ENCODE measurements around the gene LCK. TPM values are rescaled to one million over a fixed set of nuclear protein-coding genes. Genes with fewer than 3 reads are reported as not detected.

The LCK gene
- polyA plus RNA-seq, 2 donors, result 2.3 to 2.4 TPM

- Histone ChIP-seq H3K4me3 (ENCODE audit: low read depth in 1 of 2, low read length in 2 of 2) (no peak overlapping the region), H3K9me3 (ENCODE audit: control insufficient read depth in 2 of 2, insufficient read depth in 1 of 2, low read depth in 1 of 2, low read length in 1 of 2) (no peaks in the 10 kb centered on the region), H3K4me1 (ENCODE audit: control insufficient read depth in 2 of 2, insufficient read depth in 2 of 2, low read length in 1 of 2) (peaks cover 6 to 9% of the 10 kb centered on the region in 2 donors), H3K27me3 (ENCODE audit: control insufficient read depth in 1 of 2, insufficient read depth in 2 of 2, low read length in 2 of 2) (no peaks in the 10 kb centered on the region), H3K27ac (ENCODE audit: low read depth in 2 of 2, low read length in 1 of 2) (no peak overlapping the region), H3K36me3 (ENCODE audit: control insufficient read depth in 2 of 2, insufficient read depth in 2 of 2, low read length in 1 of 2) (peaks cover 0 to 1% of the 10 kb centered on the region in 2 donors)
- 39 to 53% methylated on average over 4 of the region's 4 CpGs for WGBS, 2 donors
Observed at GRCh38 chr1:32239337-32239736, 11.7 kb upstream of the LCK start.

- Histone ChIP-seq H3K27me3 (ENCODE audit: control insufficient read depth in 1 of 2, insufficient read depth in 2 of 2, low read length in 2 of 2) (no peaks in the 10 kb centered on the region), H3K27ac (ENCODE audit: low read depth in 2 of 2, low read length in 1 of 2) (peak overlapping the region in 1 of 2 donors; percentile 66), H3K4me1 (ENCODE audit: control insufficient read depth in 2 of 2, insufficient read depth in 2 of 2, low read length in 1 of 2) (peaks cover 6 to 9% of the 10 kb centered on the region in 2 donors), H3K36me3 (ENCODE audit: control insufficient read depth in 2 of 2, insufficient read depth in 2 of 2, low read length in 1 of 2) (no peaks in the 10 kb centered on the region), H3K9me3 (ENCODE audit: control insufficient read depth in 2 of 2, insufficient read depth in 1 of 2, low read depth in 1 of 2, low read length in 1 of 2) (no peaks in the 10 kb centered on the region), H3K4me3 (ENCODE audit: low read depth in 1 of 2, low read length in 2 of 2) (peak overlapping the region; percentile 56 to 60)
- WGBS, 2 donors, result 48 to 51% methylated on average over 20 of the region's 20 CpGs
Observed at GRCh38 chr1:32239790-32240139, 11.3 kb upstream of the LCK start.

GRCh38 chr1:32240140-32240951 is 10.7 kb upstream of the LCK start:
- no peaks in the 10 kb centered on the region for H3K27me3 ChIP-seq (ENCODE audit: control insufficient read depth in 1 of 2, insufficient read depth in 2 of 2, low read length in 2 of 2)
- H3K9me3 ChIP-seq (ENCODE audit: control insufficient read depth in 2 of 2, insufficient read depth in 1 of 2, low read depth in 1 of 2, low read length in 1 of 2), result no peaks in the 10 kb centered on the region
- peaks cover 6 to 9% of the 10 kb centered on the region in 2 donors for H3K4me1 ChIP-seq (ENCODE audit: control insufficient read depth in 2 of 2, insufficient read depth in 2 of 2, low read length in 1 of 2)
- WGBS, 2 donors, result 1 to 2% methylated on average over 56 to 62 of the region's 62 CpGs
- no peaks in the 10 kb centered on the region for H3K36me3 ChIP-seq (ENCODE audit: control insufficient read depth in 2 of 2, insufficient read depth in 2 of 2, low read length in 1 of 2)
- peak overlapping the region; percentile 35 to 66 for H3K27ac ChIP-seq (ENCODE audit: low read depth in 2 of 2, low read length in 1 of 2)
- H3K4me3 ChIP-seq (ENCODE audit: low read depth in 1 of 2, low read length in 2 of 2), result peak overlapping the region; percentile 56 to 60

DNA sequence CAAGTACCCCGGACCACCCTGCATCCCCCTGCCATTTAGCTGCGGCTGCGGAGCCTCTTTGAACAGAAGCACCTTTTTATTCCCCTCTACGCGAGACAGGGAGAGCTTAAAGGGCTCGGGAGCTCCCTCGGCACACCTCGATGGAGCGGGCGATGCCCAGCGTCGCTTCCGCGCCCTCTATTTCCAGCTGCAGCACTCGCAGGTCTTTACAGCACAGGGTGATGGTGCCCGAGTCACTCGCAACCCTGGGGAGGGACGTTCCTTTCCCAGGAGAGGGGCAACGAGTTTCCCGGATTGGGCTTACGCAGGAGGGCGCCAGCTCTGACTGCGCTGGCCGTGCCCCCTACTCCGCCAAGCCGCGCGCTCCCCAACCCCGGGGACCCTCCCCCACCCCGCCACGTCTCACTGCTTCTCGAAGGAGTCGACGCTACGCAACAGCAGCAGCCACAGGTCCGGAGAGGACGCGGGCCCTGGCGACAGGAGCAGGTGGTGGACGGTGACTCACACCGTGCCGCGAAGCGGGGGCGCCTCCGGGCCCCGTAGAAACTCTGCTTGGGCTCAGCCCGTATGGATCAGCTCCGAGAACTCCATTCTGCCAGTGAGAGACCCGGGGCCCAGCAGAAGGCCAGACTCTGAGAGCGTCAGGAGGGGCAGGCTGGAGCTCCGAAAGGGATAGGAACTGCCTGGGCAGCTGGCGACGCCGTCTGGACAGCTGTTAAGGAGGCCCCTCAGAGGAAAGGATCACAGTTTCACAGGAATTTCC is 9.9 kb upstream of the LCK start:
- WGBS, 2 donors, result 1 to 2% methylated on average over 54 to 55 of the region's 55 CpGs
- Histone ChIP-seq H3K4me1 (ENCODE audit: control insufficient read depth in 2 of 2, insufficient read depth in 2 of 2, low read length in 1 of 2) (peaks cover 4 to 9% of the 10 kb centered on the region in 2 donors), H3K4me3 (ENCODE audit: low read depth in 1 of 2, low read length in 2 of 2) (peak overlapping the region; percentile 56 to 60), H3K27me3 (ENCODE audit: control insufficient read depth in 1 of 2, insufficient read depth in 2 of 2, low read length in 2 of 2) (no peaks in the 10 kb centered on the region), H3K36me3 (ENCODE audit: control insufficient read depth in 2 of 2, insufficient read depth in 2 of 2, low read length in 1 of 2) (no peaks in the 10 kb centered on the region), H3K27ac (ENCODE audit: low read depth in 2 of 2, low read length in 1 of 2) (peak overlapping the region; percentile 35 to 66), H3K9me3 (ENCODE audit: control insufficient read depth in 2 of 2, insufficient read depth in 1 of 2, low read depth in 1 of 2, low read length in 1 of 2) (no peaks in the 10 kb centered on the region)

DNA sequence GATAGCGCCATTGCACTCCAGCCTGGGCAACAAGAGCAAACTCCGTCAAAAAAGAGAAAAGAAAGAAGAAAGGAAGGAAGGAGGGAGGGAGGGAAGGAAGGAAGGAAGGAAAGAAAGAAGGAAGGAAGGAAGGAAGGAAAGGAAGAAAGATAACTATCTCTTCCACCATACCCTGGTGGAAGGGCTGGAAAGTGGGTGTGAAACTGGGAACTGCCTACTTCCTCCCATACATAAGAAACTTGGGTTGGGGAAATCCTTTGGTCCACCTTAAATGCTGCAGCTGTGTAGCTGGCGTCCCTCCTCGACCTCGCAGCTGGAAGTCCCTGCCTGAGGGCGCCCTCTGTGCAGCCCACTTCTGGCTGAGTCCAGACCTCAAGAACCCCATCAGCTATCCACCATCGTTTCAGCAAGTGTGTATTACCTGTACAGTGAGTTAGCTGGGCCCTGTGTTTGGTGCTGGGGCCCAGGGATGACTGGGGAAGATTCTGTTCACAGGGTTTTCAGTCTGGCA is 8.7 kb upstream of the LCK start:
- peaks cover 4 to 9% of the 10 kb centered on the region in 2 donors for H3K4me1 ChIP-seq (ENCODE audit: control insufficient read depth in 2 of 2, insufficient read depth in 2 of 2, low read length in 1 of 2)
- 39 to 40% methylated on average over 7 of the region's 7 CpGs for WGBS, 2 donors
- H3K4me3 ChIP-seq (ENCODE audit: low read depth in 1 of 2, low read length in 2 of 2), result no peak overlapping the region
- H3K27ac ChIP-seq (ENCODE audit: low read depth in 2 of 2, low read length in 1 of 2), result peak overlapping the region in 1 of 2 donors; percentile 9
- no peaks in the 10 kb centered on the region for H3K36me3 ChIP-seq (ENCODE audit: control insufficient read depth in 2 of 2, insufficient read depth in 2 of 2, low read length in 1 of 2)
- no peaks in the 10 kb centered on the region for H3K27me3 ChIP-seq (ENCODE audit: control insufficient read depth in 1 of 2, insufficient read depth in 2 of 2, low read length in 2 of 2)
- H3K9me3 ChIP-seq (ENCODE audit: control insufficient read depth in 2 of 2, insufficient read depth in 1 of 2, low read depth in 1 of 2, low read length in 1 of 2), result no peaks in the 10 kb centered on the region

GRCh38 chr1:32246888-32247273 is 4.2 kb upstream of the LCK start, which contains the start of gene FAM167B:
Gene FAM167B (plus strand): TSS chr1:32247222. CDS start chr1:32247422, 200 bp downstream.
- WGBS, 2 donors, result 40 to 72% methylated on average over 3 of the region's 3 CpGs
- peaks cover 0 to 3% of the 10 kb centered on the region in 2 donors for H3K9me3 ChIP-seq (ENCODE audit: control insufficient read depth in 2 of 2, insufficient read depth in 1 of 2, low read depth in 1 of 2, low read length in 1 of 2)
- no peaks in the 10 kb centered on the region for H3K36me3 ChIP-seq (ENCODE audit: control insufficient read depth in 2 of 2, insufficient read depth in 2 of 2, low read length in 1 of 2)
- no peaks in the 10 kb centered on the region for H3K27me3 ChIP-seq (ENCODE audit: control insufficient read depth in 1 of 2, insufficient read depth in 2 of 2, low read length in 2 of 2)
- peak within 1 kb of the TSS; percentile 47 to 51 for H3K27ac ChIP-seq (ENCODE audit: low read depth in 2 of 2, low read length in 1 of 2)
- H3K4me1 ChIP-seq (ENCODE audit: control insufficient read depth in 2 of 2, insufficient read depth in 2 of 2, low read length in 1 of 2), result peaks cover 0 to 5% of the 10 kb centered on the region in 2 donors
- H3K4me3 ChIP-seq (ENCODE audit: low read depth in 1 of 2, low read length in 2 of 2), result no peak within 1 kb of the TSS

- H3K27me3 ChIP-seq (ENCODE audit: control insufficient read depth in 1 of 2, insufficient read depth in 2 of 2, low read length in 2 of 2), result no peaks in the 10 kb centered on the region
- WGBS, 2 donors, result 77 to 81% methylated on average over 12 of the region's 12 CpGs
- H3K4me1 ChIP-seq (ENCODE audit: control insufficient read depth in 2 of 2, insufficient read depth in 2 of 2, low read length in 1 of 2), result peaks cover 0 to 5% of the 10 kb centered on the region in 2 donors
- peaks cover 0 to 3% of the 10 kb centered on the region in 2 donors for H3K9me3 ChIP-seq (ENCODE audit: control insufficient read depth in 2 of 2, insufficient read depth in 1 of 2, low read depth in 1 of 2, low read length in 1 of 2)
- H3K4me3 ChIP-seq (ENCODE audit: low read depth in 1 of 2, low read length in 2 of 2), result no peak overlapping the region
- H3K36me3 ChIP-seq (ENCODE audit: control insufficient read depth in 2 of 2, insufficient read depth in 2 of 2, low read length in 1 of 2), result no peaks in the 10 kb centered on the region
- peak overlapping the region; percentile 0 to 47 for H3K27ac ChIP-seq (ENCODE audit: low read depth in 2 of 2, low read length in 1 of 2)
Observed at GRCh38 chr1:32247452-32247851, 3.6 kb upstream of the LCK start.

GRCh38 chr1:32247983-32248889 is 2.8 kb upstream of the LCK start:
- H3K4me3 ChIP-seq (ENCODE audit: low read depth in 1 of 2, low read length in 2 of 2), result peak overlapping the region in 1 of 2 donors; percentile 3
- peaks cover 0 to 5% of the 10 kb centered on the region in 2 donors for H3K4me1 ChIP-seq (ENCODE audit: control insufficient read depth in 2 of 2, insufficient read depth in 2 of 2, low read length in 1 of 2)
- peak overlapping the region; percentile 47 to 51 for H3K27ac ChIP-seq (ENCODE audit: low read depth in 2 of 2, low read length in 1 of 2)
- peaks cover 0 to 3% of the 10 kb centered on the region in 2 donors for H3K9me3 ChIP-seq (ENCODE audit: control insufficient read depth in 2 of 2, insufficient read depth in 1 of 2, low read depth in 1 of 2, low read length in 1 of 2)
- no peaks in the 10 kb centered on the region for H3K36me3 ChIP-seq (ENCODE audit: control insufficient read depth in 2 of 2, insufficient read depth in 2 of 2, low read length in 1 of 2)
- 7 to 12% methylated on average over 25 to 31 of the region's 31 CpGs for WGBS, 2 donors
- no peaks in the 10 kb centered on the region for H3K27me3 ChIP-seq (ENCODE audit: control insufficient read depth in 1 of 2, insufficient read depth in 2 of 2, low read length in 2 of 2)

Data from esophagus (tissue), 2 donors.